Endodermal cell (in vitro differentiated cells): ENCODE data around the gene PRPF6. TPM values are rescaled to one million over a fixed set of nuclear protein-coding genes. Genes with fewer than 3 reads are reported as not detected.
"Not testable (repeated sequence)": the region's sequence is repeated elsewhere in the genome, so short reads cannot be mapped to it uniquely, and the experiment has no call there.

Source experiments
- DNase-seq: peaks from one replicate; pipeline ENCODE4 v3.0.0-alpha.2; 2017
- H3K27ac ChIP-seq: 2 replicates; pipeline ENCODE4 v1.5.1; 2013; ENCODE audit warnings: mild to moderate bottlenecking, low read depth, low read length, moderate library complexity
- H3K27me3 ChIP-seq: 2 replicates; pipeline ENCODE4 v1.6.1; 2013; ENCODE audit warnings: mild to moderate bottlenecking, low read length, moderate library complexity; ENCODE audit not compliant: insufficient read depth, control insufficient read depth, poor library complexity, severe bottlenecking
- H3K36me3 ChIP-seq: 2 replicates; pipeline ENCODE4 v1.7.0; 2013; ENCODE audit warnings: mild to moderate bottlenecking, low read length, moderate library complexity; ENCODE audit not compliant: control insufficient read depth, insufficient read depth
- H3K4me1 ChIP-seq: one replicate; pipeline ENCODE4 v1.7.0; 2013; ENCODE audit warnings: low read length; ENCODE audit not compliant: control insufficient read depth, insufficient read depth
- H3K4me3 ChIP-seq: 2 replicates; pipeline ENCODE4 v1.5.1; 2013; ENCODE audit warnings: mild to moderate bottlenecking, low read length, moderate library complexity
- H3K9ac ChIP-seq: 2 replicates; pipeline ENCODE4 v1.6.1; 2013; ENCODE audit warnings: mild to moderate bottlenecking, low read length, moderate library complexity; ENCODE audit not compliant: poor library complexity, severe bottlenecking; ENCODE audit errors: extremely low read depth
- H3K9me3 ChIP-seq: 2 replicates; pipeline ENCODE4 v1.6.1; 2013; ENCODE audit warnings: mild to moderate bottlenecking, low read length, moderate library complexity; ENCODE audit not compliant: control insufficient read depth
- H3K27ac Mint-ChIP-seq: 2 replicates; pipeline ENCODE4 v1.8.0; 2020; ENCODE audit warnings: mixed read lengths
- H3K27me3 Mint-ChIP-seq: 2 replicates; pipeline ENCODE4 v1.8.0; 2021; ENCODE audit warnings: mild to moderate bottlenecking, mixed read lengths; ENCODE audit not compliant: insufficient read depth
- H3K36me3 Mint-ChIP-seq: 2 replicates; pipeline ENCODE4 v1.8.0; 2020; ENCODE audit warnings: low read depth, mixed read lengths
- H3K4me1 Mint-ChIP-seq: 2 replicates; pipeline ENCODE4 v1.8.0; 2020; ENCODE audit warnings: mixed read lengths
- H3K4me3 Mint-ChIP-seq: 2 replicates; pipeline ENCODE4 v1.8.0; 2020; ENCODE audit warnings: mild to moderate bottlenecking, moderate library complexity, mixed read lengths
- H3K9me3 Mint-ChIP-seq: 2 replicates; pipeline ENCODE4 v1.8.0; 2020; ENCODE audit warnings: mild to moderate bottlenecking, mixed read lengths
- WGBS, 2 experiments: methylation state at CpG; one replicate each; pipeline versions ENCODE4 v1.1.5 to v1.1.7; 2013; ENCODE audit warnings: missing lambda C conversion rate in 2 of 2, mixed read lengths in 1 of 2; ENCODE audit not compliant: insufficient coverage in 1 of 2, insufficient read length in 1 of 2; 5-methylcytosine and 5-hydroxymethylcytosine counted together
- total RNA-seq, 2 donors: library from RNA; stranded (reverse); fragmentation: NEBNext Ultra II Directional in 1 of 2; extraction: Animal tissue kit (Norgen Biotek cat#: 25700) in 1 of 2; gene quantifications; 2 replicates in 1 of 2; 3 replicates in 1 of 2; pipeline ENCODE4 v1.2.1, GENCODE V29; 2021
- TF ChIP-seq, protein P1 (sequence below): fragments of 200-600 bp; sonication (generic); conservative IDR thresholded peaks from 2 replicates; pipeline ENCODE4 v1.5.0; 2021; ENCODE audit warnings: antibody characterized with exemption, mild to moderate bottlenecking

The PRPF6 gene
- total RNA-seq, 2 donors from 2014 or later: 73.3 to 73.9 TPM

DNA sequence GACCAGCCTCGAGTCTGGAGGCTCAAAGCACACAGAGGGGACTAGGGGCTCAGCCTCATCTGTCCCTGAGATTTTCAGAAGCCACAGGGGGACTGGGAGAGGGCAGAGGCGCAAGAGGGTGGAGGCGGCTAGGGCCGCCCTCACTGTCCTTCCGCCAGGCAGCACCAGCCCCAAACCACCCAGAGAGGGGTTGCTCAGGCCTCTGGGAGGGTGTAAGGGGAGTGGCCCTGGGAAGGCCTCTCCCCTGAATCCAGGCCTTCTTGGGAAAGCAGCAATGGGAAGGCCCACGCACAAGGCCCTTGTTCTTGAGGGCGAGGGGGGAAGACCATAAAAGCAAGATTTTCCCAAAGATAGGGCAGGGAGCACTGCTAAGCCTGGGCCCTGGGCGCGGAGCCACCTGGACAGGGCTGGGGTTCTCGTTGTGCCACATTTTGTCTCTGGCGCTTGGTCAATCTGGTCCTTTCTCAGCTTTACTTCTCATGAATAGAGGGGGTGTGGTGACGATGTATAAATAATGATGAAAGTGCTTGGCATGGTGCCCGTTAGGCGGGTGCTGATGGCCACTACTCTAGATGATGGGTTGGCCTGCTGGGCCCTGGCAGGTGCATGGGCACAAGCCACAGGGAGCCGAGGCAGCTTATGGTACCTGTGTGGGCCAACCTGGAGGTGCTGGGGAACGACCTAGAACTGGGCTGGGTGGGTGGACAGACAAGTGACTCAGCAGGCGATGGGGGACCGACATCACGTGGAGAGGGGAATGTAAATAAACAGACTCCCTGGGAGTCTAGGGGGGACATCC is 6.3 kb upstream of the PRPF6 start:
- Histone ChIP-seq H3K9ac (no peak overlapping the region), H3K4me1 (no peaks in the 10 kb centered on the region), H3K27ac (no peak overlapping the region), H3K9me3 (no peaks in the 10 kb centered on the region), H3K36me3 (no peaks in the 10 kb centered on the region), H3K27me3 (peaks cover 10% of the 10 kb centered on the region), H3K4me3 (no peak overlapping the region)
- Mint-ChIP-seq H3K4me1 (no peaks in the 10 kb centered on the region), H3K27ac (no peak overlapping the region), H3K9me3 (no peaks in the 10 kb centered on the region), H3K27me3 (peaks cover 31% of the 10 kb centered on the region), H3K36me3 (peaks cover 4% of the 10 kb centered on the region), H3K4me3 (no peak overlapping the region)
- WGBS, 2 experiments: 89 to 100% methylated on average over 5 to 19 of the region's 19 CpGs
- TF ChIP-seq, protein P1, sequence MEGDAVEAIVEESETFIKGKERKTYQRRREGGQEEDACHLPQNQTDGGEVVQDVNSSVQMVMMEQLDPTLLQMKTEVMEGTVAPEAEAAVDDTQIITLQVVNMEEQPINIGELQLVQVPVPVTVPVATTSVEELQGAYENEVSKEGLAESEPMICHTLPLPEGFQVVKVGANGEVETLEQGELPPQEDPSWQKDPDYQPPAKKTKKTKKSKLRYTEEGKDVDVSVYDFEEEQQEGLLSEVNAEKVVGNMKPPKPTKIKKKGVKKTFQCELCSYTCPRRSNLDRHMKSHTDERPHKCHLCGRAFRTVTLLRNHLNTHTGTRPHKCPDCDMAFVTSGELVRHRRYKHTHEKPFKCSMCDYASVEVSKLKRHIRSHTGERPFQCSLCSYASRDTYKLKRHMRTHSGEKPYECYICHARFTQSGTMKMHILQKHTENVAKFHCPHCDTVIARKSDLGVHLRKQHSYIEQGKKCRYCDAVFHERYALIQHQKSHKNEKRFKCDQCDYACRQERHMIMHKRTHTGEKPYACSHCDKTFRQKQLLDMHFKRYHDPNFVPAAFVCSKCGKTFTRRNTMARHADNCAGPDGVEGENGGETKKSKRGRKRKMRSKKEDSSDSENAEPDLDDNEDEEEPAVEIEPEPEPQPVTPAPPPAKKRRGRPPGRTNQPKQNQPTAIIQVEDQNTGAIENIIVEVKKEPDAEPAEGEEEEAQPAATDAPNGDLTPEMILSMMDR: no peak
- DNase-seq: peak; percentile 37

DNA sequence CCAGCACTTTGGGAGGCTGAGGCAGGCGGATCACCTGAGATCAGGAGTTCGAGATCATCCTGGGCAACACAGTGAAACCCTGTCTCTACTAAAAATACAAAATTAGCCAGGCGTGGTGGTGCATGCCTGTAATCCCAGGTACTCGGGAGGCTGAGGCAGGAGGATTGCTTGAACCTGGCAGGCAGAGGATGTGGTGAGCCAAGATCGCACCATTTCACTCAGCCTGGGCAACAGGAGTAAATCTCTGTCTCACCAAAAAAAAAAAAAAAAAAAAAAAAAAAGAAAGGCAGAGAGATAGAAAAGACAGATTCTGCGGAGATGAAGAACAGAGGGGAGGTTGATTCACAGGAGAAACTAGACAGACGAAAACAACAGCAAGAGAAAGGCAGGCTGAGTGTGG is 4.4 kb upstream of the PRPF6 start:
- not testable (repeated sequence) for DNase-seq, H3K9ac ChIP-seq, H3K4me3 Mint-ChIP-seq, H3K36me3 ChIP-seq, H3K27me3 ChIP-seq, H3K4me1 Mint-ChIP-seq, H3K36me3 Mint-ChIP-seq, H3K27ac ChIP-seq, H3K4me3 ChIP-seq, H3K9me3 Mint-ChIP-seq, H3K27ac Mint-ChIP-seq, H3K9me3 ChIP-seq, H3K4me1 ChIP-seq
- 79 to 86% methylated on average over 4 to 6 of the region's 7 CpGs for WGBS, 2 experiments
- H3K27me3 Mint-ChIP-seq: peaks cover 20% of the 10 kb centered on the region

DNA sequence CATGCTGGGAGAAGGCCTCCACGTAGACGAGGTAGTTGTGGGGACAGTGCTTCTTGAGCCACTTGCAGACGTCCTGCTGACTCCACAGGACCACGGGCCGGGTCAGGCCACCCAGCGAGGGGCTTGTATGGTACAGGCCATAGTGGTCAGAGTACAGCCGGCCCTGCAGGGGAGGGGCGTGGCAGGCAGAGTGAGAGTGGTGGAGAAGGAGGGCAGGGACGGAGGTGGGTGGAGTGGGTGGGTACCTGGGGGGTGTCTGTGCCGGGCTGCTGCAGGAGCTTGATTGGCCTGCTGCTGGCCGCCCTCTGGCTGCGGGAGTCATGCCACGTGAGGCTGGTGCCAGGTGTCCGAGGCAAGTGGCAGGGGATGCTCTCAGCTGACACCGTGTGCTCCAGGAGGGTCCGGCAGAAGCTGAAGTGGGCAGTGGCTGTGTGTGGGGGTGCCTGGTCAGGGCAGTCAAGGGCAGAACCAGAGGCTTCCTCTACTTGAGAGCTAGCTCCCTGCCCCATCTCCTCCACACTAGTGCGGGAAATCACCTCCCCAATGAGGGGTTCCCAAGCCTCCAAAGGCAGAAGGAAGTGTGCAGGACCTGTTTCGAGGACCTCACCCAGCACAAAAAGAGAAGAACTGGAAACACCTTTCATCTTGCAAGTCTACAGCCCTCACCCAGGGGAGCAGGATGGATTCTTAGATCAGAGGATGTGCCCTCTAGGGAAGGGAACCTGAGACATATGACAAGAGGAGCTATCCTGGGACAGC is 3.8 kb upstream of the PRPF6 start:
- peaks cover 4% of the 10 kb centered on the region for H3K36me3 Mint-ChIP-seq
- peak overlapping the region; percentile 88 for H3K4me3 Mint-ChIP-seq
- TF ChIP-seq, protein P1: no peak
- H3K4me1 Mint-ChIP-seq: peaks cover 14% of the 10 kb centered on the region
- no peaks in the 10 kb centered on the region for H3K9me3 Mint-ChIP-seq
- 91 to 92% methylated on average over 7 to 18 of the region's 18 CpGs for WGBS, 2 experiments
- H3K4me3 ChIP-seq: no peak overlapping the region
- H3K27me3 ChIP-seq: no peaks in the 10 kb centered on the region
- H3K27ac ChIP-seq: no peak overlapping the region
- peaks cover 17% of the 10 kb centered on the region for H3K27me3 Mint-ChIP-seq
- no peak overlapping the region for H3K9ac ChIP-seq
- H3K27ac Mint-ChIP-seq: no peak overlapping the region
- H3K4me1 ChIP-seq: peaks cover 9% of the 10 kb centered on the region
- no peaks in the 10 kb centered on the region for H3K36me3 ChIP-seq
- peak; percentile 39 for DNase-seq
- H3K9me3 ChIP-seq: no peaks in the 10 kb centered on the region
